ENCODE data around the gene LDLRAD4.

Gene LDLRAD4

DNA sequence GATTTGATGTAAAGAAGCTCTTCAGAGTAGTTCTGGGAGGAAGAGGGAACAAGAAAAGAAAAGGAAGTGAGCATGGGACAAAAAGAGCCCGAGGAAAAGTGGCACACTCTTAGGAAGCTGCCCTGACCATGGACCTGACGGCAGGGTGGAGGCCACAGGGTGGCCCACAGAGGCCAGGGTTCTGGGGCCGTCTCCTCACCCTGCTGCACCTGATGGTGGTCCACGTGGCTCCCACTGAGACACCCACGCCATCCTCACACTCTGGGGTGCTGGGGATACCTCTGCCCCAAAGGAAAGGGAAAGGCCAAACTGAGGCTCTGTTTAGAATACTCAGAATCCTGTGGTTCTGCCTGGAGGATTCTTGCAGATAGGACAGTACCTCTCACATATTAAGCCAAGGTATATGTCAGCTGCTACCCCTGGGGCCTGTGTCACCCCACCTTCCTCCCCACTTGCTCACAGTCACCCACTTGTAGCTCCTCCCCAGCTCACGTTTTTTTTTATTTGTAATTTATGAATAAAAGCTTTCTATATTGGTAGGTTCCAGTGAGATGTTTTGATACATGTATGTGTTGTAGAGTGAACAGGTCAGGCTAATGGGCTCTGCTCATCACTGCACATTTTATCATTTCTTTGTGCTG is 171.1 kb downstream of the LDLRAD4 start:
- no peak for DNase-seq

DNA sequence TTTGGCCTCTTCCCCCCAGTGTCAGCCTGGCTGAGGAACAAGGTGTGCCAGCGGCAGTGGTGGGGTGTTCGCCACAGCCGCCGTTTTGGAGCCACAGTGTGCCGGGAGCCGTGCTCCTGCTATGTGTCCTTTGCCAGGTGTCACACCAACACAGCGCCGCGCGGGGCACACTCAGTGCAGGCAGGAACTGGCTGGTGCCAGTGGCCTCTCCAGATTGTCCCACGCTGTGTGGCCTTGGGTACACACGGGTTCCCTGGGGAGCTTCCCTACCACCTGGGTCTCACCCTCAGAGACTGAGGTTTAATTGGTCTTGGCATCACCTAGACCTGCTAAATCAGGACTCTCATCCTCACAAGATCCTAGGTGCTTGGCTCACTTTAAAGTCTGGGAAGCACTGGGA is 171.6 kb downstream of the LDLRAD4 start:
- no peak for DNase-seq

DNA sequence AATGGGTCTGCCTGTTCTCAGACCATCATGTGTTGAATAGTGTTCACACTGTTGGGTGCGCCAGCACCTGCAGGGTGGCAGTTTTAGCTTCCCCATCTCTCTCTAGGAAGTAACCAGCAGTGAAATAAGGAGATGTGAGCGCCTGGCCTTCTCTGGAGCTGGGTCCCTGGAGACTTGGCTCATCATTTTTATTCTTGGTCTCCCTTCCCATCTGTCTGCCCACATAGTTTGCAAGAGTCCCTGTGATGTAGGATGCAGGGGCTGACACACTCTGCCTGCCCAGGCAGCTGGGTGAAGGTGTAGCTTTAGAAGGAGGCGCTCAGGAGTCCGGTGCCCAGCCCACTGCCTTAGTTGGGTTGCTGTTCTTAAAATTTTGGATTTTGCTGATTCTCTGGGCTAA is 172.2 kb downstream of the LDLRAD4 start:
- no peak for DNase-seq

- DNase-seq = no peak
Measured at GRCh38 chr18:13392029-13392750, 173.6 kb downstream of the LDLRAD4 start.

DNA sequence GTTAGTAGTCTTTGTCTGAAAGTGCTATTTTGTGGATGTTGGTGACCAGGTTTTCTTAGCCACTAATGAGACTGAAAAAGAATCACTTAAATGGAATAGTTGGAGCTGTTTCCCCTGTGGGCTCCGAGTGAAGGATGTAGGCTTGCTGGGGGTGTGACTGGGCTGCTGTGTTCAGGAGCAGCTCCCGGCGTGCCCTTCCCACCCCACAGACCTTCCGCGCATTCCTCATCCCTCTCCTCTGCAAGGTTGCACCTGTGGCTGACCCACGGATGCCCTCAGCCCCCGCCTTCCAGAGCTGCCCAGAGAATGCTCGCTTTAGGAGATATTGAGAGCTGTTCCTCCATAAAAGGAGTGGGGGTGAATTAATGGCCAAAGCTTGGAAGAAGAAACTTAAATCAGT is 174.3 kb downstream of the LDLRAD4 start:
- no peak for DNase-seq

- DNase-seq = no peak
Measured at GRCh38 chr18:13393338-13393737, 174.8 kb downstream of the LDLRAD4 start.

- DNase-seq = no peak
Measured at GRCh38 chr18:13394801-13395200, 176.2 kb downstream of the LDLRAD4 start.

DNA sequence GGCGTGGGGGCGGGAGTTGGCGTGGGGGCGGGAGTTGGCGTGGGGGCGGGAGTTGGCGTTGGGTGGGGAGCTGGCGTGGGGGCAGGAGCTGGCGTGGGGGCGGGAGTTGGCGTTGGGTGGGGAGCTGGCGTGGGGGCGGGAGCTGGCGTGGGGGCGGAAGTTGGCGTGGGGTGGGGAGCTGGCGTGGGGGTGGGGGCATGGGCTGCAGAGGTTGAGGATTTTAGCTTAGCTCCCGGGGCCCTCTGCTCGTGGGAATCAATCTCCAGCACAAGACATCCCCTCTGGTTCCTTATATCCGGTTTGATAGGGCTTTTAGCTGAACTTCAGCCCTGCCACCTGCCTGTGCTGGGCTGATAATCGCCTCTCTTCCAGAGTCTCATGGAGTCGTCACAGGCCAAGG is 177.0 kb downstream of the LDLRAD4 start:
- no peak for DNase-seq

DNA sequence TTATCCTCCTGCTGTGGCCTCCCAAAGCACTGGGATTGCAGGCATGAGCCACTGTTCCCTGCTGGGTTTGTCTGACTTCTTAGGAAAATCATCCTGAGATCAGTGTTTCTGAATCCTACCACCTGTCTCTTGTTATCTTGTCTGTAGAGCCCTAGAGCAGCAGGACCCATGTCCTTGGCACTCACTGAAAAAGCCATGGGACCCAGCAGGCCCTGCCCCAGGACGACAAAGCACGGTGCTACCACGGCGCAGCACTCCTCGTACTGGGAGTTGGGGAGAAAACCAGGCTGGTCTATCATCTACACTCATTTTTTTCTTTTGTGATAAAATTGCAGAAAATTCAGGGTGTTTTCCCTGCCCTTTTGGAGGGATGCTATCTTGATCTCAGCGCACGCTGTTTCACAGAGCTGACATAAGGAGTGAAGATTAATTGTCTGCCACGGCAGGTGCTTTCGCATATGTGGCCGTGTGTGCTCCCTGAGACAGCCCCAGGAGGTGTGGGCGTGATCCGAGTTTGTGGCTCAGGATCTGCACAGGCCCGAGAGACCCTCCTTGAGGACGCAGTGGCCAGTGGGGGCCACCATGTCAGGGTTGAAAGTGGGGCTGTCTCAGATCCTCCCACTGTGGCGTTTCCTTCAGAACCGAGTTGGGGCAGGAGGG is 179.1 kb downstream of the LDLRAD4 start:
- no peak for DNase-seq

GRCh38 chr18:13398631-13399030 is 180.1 kb downstream of the LDLRAD4 start:
- no peak for DNase-seq

DNA sequence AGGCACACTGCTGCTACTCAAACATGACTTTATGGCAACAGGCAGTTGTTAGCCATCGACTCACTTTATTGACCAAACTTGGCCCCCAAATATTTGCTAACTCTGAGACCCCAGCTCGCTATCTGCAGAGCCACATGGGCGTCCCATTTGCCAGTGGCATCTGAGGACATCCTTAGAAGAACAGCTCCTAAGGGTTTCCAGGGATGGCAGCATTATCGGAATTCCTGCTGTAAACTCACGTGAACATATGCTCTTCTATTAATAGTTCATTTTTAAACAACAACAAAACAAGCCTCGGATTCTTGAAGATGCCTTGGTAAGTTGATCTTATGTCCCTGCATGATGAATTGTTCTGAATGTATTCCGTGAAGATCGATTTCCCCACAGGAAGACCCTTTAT is 181.0 kb downstream of the LDLRAD4 start:
- DNase-seq = no peak

GRCh38 chr18:13400636-13401315 is 182.2 kb downstream of the LDLRAD4 start:
- DNase-seq = no peak

GRCh38 chr18:13401404-13401803 is 182.8 kb downstream of the LDLRAD4 start:
- no peak for DNase-seq

DNA sequence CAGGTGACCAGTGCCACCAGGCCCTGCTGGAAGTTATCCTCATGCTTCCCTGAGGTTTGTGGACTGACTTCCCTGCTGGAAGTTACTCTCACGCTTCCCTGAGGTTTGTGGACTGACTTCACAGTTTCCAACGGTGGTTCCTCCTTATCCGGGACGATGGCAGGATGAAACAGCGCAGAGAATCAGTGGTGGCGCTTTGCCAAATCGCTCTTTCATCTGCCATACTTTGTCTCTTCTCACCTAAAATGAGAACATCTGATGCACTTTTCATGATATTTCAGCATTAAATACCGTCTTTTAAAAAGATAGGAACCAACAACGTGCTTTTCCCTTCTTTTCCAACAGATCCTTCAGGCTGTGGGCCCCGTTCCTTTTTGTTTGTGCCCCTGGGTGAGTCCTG is 183.3 kb downstream of the LDLRAD4 start:
- no peak for DNase-seq

DNA sequence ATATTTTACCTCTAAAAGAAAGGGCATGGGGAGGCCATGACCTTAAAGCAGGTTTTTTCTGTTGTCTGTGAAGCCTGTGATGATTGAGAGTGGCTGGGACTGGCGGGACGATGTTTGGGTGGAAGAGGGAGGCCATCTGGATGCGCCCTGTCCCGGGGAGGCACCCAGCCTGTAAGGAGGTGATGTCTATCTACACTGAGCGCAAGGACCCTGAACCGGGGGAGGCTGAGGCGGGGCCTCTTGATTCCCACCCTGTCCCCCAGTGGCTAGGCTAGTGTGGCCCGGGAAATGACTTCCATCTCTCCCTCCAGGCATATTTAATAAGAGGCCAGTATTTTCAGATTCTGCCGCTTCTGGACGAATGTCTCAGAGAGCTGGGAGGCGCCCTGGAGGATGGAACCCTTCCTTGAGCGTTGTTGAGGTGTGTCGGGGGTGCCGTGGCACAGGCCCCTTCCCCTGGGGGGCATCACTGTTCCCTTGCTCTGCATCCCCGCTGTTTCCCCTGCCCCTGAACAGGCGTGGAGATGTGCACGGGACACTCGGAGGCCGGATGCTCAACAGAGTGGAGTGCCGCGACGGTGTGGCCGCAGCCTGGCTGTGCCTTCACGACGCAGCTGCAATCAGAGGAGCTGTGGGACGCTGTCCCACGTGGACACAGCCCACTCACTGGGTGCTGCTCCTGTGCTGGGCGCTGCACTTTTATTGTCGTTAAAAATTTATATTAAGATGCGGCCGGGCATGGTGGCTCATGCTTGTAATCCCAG is 185.4 kb downstream of the LDLRAD4 start:
- no peak for DNase-seq

DNA sequence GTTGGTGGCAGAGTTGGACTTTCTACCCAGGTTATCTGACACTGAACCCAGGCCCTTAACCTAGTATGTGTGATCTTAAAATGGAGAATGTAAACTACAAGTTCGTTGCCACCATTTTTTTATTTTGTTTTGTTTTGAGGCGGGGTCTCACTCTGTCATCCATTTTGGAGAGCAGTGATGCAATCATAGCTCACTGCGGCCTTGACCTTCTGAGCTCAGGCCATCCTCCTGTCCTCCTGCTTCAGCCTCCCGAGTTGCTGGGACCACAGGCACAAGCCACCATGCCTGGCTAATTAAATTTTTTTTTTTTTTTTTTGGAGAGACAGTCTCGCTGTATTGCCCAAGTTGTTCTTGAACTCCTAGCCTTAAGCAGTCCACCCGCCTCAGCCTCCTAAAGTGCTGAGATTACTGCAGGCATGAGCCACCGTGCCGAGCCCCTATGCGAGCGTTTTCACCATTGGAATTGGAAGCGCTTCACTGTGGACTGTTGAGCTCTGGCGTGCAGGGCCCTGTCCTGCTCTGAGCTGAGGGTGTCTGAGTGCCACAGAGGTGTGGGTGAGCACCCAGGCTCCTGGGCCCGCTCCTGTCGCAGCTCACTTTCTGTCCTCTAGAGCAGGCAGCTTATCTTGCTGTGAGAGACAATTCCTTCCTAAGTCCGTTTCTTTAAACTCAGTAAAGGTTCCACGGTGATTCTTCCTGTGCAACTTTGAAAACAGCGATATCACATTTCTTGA is 186.9 kb downstream of the LDLRAD4 start:
- no peak for DNase-seq

DNA sequence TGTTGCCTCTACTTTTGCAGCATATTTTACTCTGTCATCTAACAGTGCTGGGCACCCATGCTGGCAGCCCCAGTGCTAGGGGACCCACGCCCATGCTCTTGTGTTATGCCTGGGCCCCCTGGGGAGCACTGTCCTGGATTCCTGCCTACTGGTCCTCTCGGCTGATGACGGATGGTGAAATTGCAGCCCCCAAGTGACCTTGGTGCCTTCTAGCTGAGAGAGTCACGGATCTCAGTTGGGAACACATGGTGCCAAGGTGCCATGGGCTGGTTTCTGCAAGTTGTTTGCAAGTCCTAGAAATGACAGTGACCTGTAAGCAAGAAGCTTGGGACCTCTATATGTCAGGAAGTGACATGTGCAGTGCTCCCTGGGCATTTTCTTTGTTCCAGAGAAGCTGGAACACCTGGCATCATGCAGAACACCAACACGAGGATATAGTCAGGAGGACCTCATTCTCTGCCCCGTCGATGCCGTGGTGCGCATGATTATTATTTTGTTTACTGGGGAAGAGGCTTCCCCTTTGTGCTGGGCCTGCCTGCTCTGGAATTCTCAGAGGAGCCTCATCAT is 187.6 kb downstream of the LDLRAD4 start:
- no peak for DNase-seq

- no peak for DNase-seq
Measured at GRCh38 chr18:13406736-13407135, 188.2 kb downstream of the LDLRAD4 start.

DNA sequence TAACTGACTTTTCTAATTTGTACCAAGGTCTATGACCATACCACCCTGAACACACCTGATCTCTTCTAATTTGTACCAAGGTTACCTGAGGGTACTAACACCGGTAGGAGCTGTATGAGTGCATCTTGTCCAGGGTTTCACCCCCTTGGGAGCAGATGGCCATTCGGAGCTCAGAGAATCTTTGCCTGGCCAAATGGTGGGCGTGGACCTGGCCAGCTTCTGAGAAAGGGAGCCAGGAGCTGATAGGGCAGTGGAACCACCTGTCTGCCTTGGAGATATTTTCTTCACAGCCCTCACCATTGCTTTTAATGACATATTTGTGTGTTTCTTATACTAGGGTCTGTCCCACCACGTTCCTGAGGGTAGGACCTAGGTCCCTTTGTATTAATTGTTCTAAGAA is 188.9 kb downstream of the LDLRAD4 start:
- DNase-seq = no peak

GRCh38 chr18:13409026-13409425 is 190.5 kb downstream of the LDLRAD4 start:
- no peak for DNase-seq

DNA sequence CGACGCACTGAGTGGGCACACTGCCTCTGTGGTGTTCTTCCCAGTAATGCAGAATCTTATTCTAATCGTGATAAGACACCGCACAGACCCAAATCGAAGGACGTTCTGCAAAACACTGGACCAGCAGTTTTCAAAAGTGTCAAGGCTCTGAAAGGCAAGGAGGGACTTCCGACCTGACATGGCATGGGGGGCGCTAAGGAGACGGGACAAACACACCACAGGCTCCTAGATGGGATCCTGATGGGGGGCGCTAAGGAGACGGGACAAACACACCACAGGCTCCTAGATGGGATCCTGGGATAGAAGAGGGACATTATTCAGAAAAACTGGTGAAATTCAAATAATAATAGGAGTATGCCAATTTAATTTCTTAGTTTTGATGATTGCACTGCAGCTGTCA is 191.4 kb downstream of the LDLRAD4 start:
- DNase-seq = no peak

GRCh38 chr18:13410471-13410870 is 191.9 kb downstream of the LDLRAD4 start:
- DNase-seq = no peak
